Pancreas (tissue), 10 donors: ENCODE measurements around the gene KRT5. TPM values are rescaled to one million over a fixed set of nuclear protein-coding genes. Genes with fewer than 3 reads are reported as not detected.

Experiments
- ATAC-seq, 4 donors: fragments of 200-7000 bp; cut with Tn5 transposase; one replicate each; pipeline versions ENCODE4 v1.8.0 to v1.9.1; 2020; ENCODE audit warnings: mild to moderate bottlenecking in 4 of 4, moderate library complexity in 4 of 4
- DNase-seq, 6 donors: peaks; one replicate each; pipeline ENCODE4 v3.0.0-alpha.2; 2020
- FAIRE-seq: peaks from 2 replicates; lab custom pipeline; 2012; peaks lifted over from hg19 to GRCh38; lab: Jason Lieb, UNC
- H3K27ac ChIP-seq, 4 donors: fragments of 200-600 bp; sonication (generic); 1 replicate in 3 of 4; 2 replicates in 1 of 4; pipeline versions ENCODE4 v1.5.0 to v1.8.0; 2020
- H3K27me3 ChIP-seq, 4 donors: fragments of 200-600 bp; one replicate each; pipeline ENCODE4 v1.8.0; 2021
- H3K36me3 ChIP-seq, 3 donors: fragments of 200-600 bp; sonication (generic) in 1 of 3; one replicate each; pipeline versions ENCODE4 v1.5.0 to v1.8.0; 2020 to 2021
- H3K4me1 ChIP-seq, 3 donors: fragments of 200-600 bp; one replicate each; pipeline ENCODE4 v1.8.0; 2021
- H3K4me3 ChIP-seq, 4 donors: fragments of 200-600 bp; sonication (generic) in 2 of 4; one replicate each; pipeline versions ENCODE4 v1.5.0 to v1.8.0; 2020 to 2021
- H3K9me3 ChIP-seq, 4 donors: fragments of 200-600 bp; one replicate each; pipeline ENCODE4 v1.8.0; 2021
- CTCF ChIP-seq, 4 donors: fragments of 200-600 bp; sonication (generic) in 3 of 4; IDR thresholded peaks; one replicate each; pipeline versions ENCODE4 v1.5.0 to v1.8.0; 2021; ENCODE audit warnings: antibody characterized with exemption in 4 of 4
- WGBS, 2 donors: extraction: QIAGEN DNeasy Blood & Tissue Kit; methylation state at CpG; one replicate each; pipeline ENCODE4 v1.1.7; 2013; 5-methylcytosine and 5-hydroxymethylcytosine counted together
- intact Hi-C, 3 donors: fragments of 100-400 bp; cut with DNase I; formaldehyde crosslinking; loops; one replicate each; pipeline versions ENCODE4 v1.11.1 to v1.14.2; 2022
- polyA plus RNA-seq, 2 donors: library from polyadenylated mRNA; stranded (reverse); fragments of 200-250 nt; gene quantifications; one replicate each; pipeline ENCODE4 v1.2.3, GENCODE V29; 2013
- total RNA-seq, 6 donors: library from RNA; stranded (reverse); fragmentation: NEBNext Ultra II Directional in 4 of 6; extraction: Animal tissue kit (Norgen Biotek cat#: 25700) in 4 of 6; gene quantifications; one replicate each; pipeline versions ENCODE4 v1.2.1 to v1.2.4, GENCODE V29; 2021 to 2023
- donor health status: healthy with polysubstance abuse.
- donor health status: DM: no; HTN: no; CAD: no; lungs with moderate emphysema.
- donor health status: DM: no; HTN: no; CAD: no.
- donor health status: control.
- donor health status: control.
- donor health status: Bipolar disorder and iron deficiency.
- donor health status: DM: yes; HTN: yes; CAD: no.
- donor health status: DM: no; HTN: no; CAD: no.
- donor health status: DM: no; HTN: no; CAD: no.
- donor health status: DM: yes; HTN: yes; CAD: no.

KRT5 gene
- total and polyA plus RNA-seq, 8 donors, result 0.51 to 5.8 (median 1.5) TPM

- no peaks in the 10 kb centered on the region for H3K9me3 ChIP-seq
- FAIRE-seq, result no peak
- H3K36me3 ChIP-seq, result no peaks in the 10 kb centered on the region
- no peak overlapping the region for H3K27ac ChIP-seq
- no peaks in the 10 kb centered on the region for H3K27me3 ChIP-seq
- no peaks in the 10 kb centered on the region for H3K4me1 ChIP-seq
- H3K4me3 ChIP-seq, result no peak overlapping the region
- 80 to 87% methylated on average over 10 of the region's 10 CpGs for WGBS, 2 donors
- DNase-seq, result no peak
- ATAC-seq, result no peak
- intact Hi-C loops, result no loop called here
- no peak for TF ChIP-seq CTCF (IDR thresholded peaks at IDR 0.05)
Measured at GRCh38 chr12:52533686-52534470, 13.7 kb upstream of the KRT5 start.

- FAIRE-seq (no peak), ATAC-seq (no peak), DNase-seq (no peak)
- Histone ChIP-seq H3K27ac (no peak overlapping the region), H3K4me3 (no peak overlapping the region), H3K27me3 (no peaks in the 10 kb centered on the region), H3K9me3 (no peaks in the 10 kb centered on the region), H3K4me1 (no peaks in the 10 kb centered on the region), H3K36me3 (no peaks in the 10 kb centered on the region)
- 60 to 70% methylated on average over 4 of the region's 4 CpGs for WGBS, 2 donors
- intact Hi-C loops, result no loop called here
- TF ChIP-seq CTCF (IDR thresholded peaks at IDR 0.05), result no peak
Measured at GRCh38 chr12:52532636-52533035, 12.4 kb upstream of the KRT5 start.

- no peaks in the 10 kb centered on the region for H3K27me3 ChIP-seq
- TF ChIP-seq CTCF (IDR thresholded peaks at IDR 0.05), result no peak
- intact Hi-C loops, result no loop called here
- no peaks in the 10 kb centered on the region for H3K36me3 ChIP-seq
- DNase-seq (no peak), ATAC-seq (peak in 2 of 4 donors; percentile 13 to 20), FAIRE-seq (no peak)
- no peak overlapping the region for H3K27ac ChIP-seq
- WGBS, 2 donors, result 63 to 77% methylated on average over 18 of the region's 18 CpGs
- no peak overlapping the region for H3K4me3 ChIP-seq
- no peaks in the 10 kb centered on the region for H3K4me1 ChIP-seq
- no peaks in the 10 kb centered on the region for H3K9me3 ChIP-seq
Measured at GRCh38 chr12:52531566-52532300, 11.5 kb upstream of the KRT5 start.

GRCh38 chr12:52530905-52531304 lies 10.7 kb upstream of the KRT5 start:
- Histone ChIP-seq H3K27me3 (no peaks in the 10 kb centered on the region), H3K4me1 (no peaks in the 10 kb centered on the region), H3K4me3 (no peak overlapping the region), H3K9me3 (no peaks in the 10 kb centered on the region), H3K36me3 (no peaks in the 10 kb centered on the region), H3K27ac (no peak overlapping the region)
- no peak for TF ChIP-seq CTCF (IDR thresholded peaks at IDR 0.05)
- intact Hi-C loops, result no loop called here
- DNase-seq (no peak), FAIRE-seq (no peak), ATAC-seq (no peak)
- 87 to 89% methylated on average over 2 of the region's 2 CpGs for WGBS, 2 donors

- intact Hi-C loops, result no loop called here
- no peaks in the 10 kb centered on the region for H3K27me3 ChIP-seq
- 65 to 67% methylated on average over 2 of the region's 2 CpGs for WGBS, 2 donors
- H3K4me3 ChIP-seq, result no peak overlapping the region
- H3K36me3 ChIP-seq, result no peaks in the 10 kb centered on the region
- no peak overlapping the region for H3K27ac ChIP-seq
- ATAC-seq (no peak), DNase-seq (no peak), FAIRE-seq (no peak)
- no peak for TF ChIP-seq CTCF (IDR thresholded peaks at IDR 0.05)
- H3K9me3 ChIP-seq, result no peaks in the 10 kb centered on the region
- no peaks in the 10 kb centered on the region for H3K4me1 ChIP-seq
Measured at GRCh38 chr12:52530366-52530765, 10.2 kb upstream of the KRT5 start.
